HG02885 (cell line): Measurements from ENCODE around the gene C3orf52.
A peak's percentile ranks its signal among the peaks of the same experiment; 100 is the strongest.

Experiments used
- ATAC-seq: cut with Tn5 transposase; IDR thresholded peaks from one replicate; pipeline ENCODE4 v1.9.1; 2021; ENCODE audit warnings: mild to moderate bottlenecking; ENCODE audit not compliant: unreplicated experiment, poor library complexity

The C3orf52 gene

GRCh38 chr3:112084980-112085705, 1.0 kb upstream of the C3orf52 start:
- ATAC-seq, result no peak

- ATAC-seq, result peak; percentile 4
Measured at GRCh38 chr3:112085735-112086075, 484 bp upstream of the C3orf52 start.

- no peak for ATAC-seq
Measured at GRCh38 chr3:112086875-112087524, 811 bp downstream of the C3orf52 start.

GRCh38 chr3:112087746-112088145, 1.6 kb downstream of the C3orf52 start:
- ATAC-seq, result no peak

- ATAC-seq, result no peak
Measured at GRCh38 chr3:112088944-112089343, 2.8 kb downstream of the C3orf52 start.

- no peak for ATAC-seq
Measured at GRCh38 chr3:112089956-112090886, 4.0 kb downstream of the C3orf52 start.

- ATAC-seq, result no peak
Measured at GRCh38 chr3:112090887-112091586, 4.8 kb downstream of the C3orf52 start.

- ATAC-seq, result peak; percentile 58
Measured at GRCh38 chr3:112092496-112093179, 6.4 kb downstream of the C3orf52 start.

GRCh38 chr3:112093180-112093522, 7.0 kb downstream of the C3orf52 start:
- no peak for ATAC-seq

GRCh38 chr3:112095731-112096130, 9.5 kb downstream of the C3orf52 start:
- ATAC-seq, result no peak

- no peak for ATAC-seq
Measured at GRCh38 chr3:112096176-112096575, 10.0 kb downstream of the C3orf52 start.

GRCh38 chr3:112097378-112097777, 11.2 kb downstream of the C3orf52 start:
- ATAC-seq, result peak; percentile 52

GRCh38 chr3:112101916-112102315, 15.7 kb downstream of the C3orf52 start:
- no peak for ATAC-seq

GRCh38 chr3:112104774-112105173, 18.6 kb downstream of the C3orf52 start:
- no peak for ATAC-seq

GRCh38 chr3:112109322-112109721, 23.1 kb downstream of the C3orf52 start:
- ATAC-seq, result no peak

GRCh38 chr3:112111785-112112402, 25.7 kb downstream of the C3orf52 start:
- peak; percentile 57 for ATAC-seq

- ATAC-seq, result peak; percentile 19
Measured at GRCh38 chr3:112114576-112115160, 28.5 kb downstream of the C3orf52 start.

GRCh38 chr3:112115161-112115739, 29.1 kb downstream of the C3orf52 start:
- ATAC-seq, result peak; percentile 44
